ENCODE measurements around the gene SAFB. TPM values are rescaled to one million over a fixed set of nuclear protein-coding genes. Genes with fewer than 3 reads are reported as not detected.

SAFB gene
- total RNA-seq, 2 experiments from 2014 or later = 195 to 200 TPM

- POLR2A ChIA-PET = interaction anchor here (0.6 to 4.0 kb wide), 2 partner anchors 66 to 280 kb away, joined by 3 to 51 read pairs; partner anchors contain the start of genes RPL36 and VMAC
Measured at GRCh38 chr19:5624741-5625278, 1.9 kb downstream of the SAFB start.

GRCh38 chr19:5625641-5626040, 2.8 kb downstream of the SAFB start:
- Mint-ChIP-seq H3K27ac (peak overlapping the region; percentile 98), H3K27me3 (no peaks in the 10 kb centered on the region), H3K4me3 (peak overlapping the region; percentile 96), H3K4me1 (ENCODE audit: low read depth) (peaks cover 85% of the 10 kb centered on the region), H3K9me3 (no peaks in the 10 kb centered on the region), H3K36me3 (ENCODE audit: low read depth) (peaks cover 93% of the 10 kb centered on the region)
- Histone ChIP-seq H3K36me3 (ENCODE audit: insufficient read depth, low read length) (peaks cover 65% of the 10 kb centered on the region), H3K27ac (ENCODE audit: low read depth in 1 of 2, low read length in 2 of 2) (no peak overlapping the region), H3K27me3 (ENCODE audit: control insufficient read depth in 1 of 2, insufficient read depth in 2 of 2, low read length in 2 of 2) (no peaks in the 10 kb centered on the region), H3K4me3 (ENCODE audit: low read length) (no peak overlapping the region), H3K9me3 (ENCODE audit: control insufficient read depth in 1 of 2, insufficient read depth in 1 of 2, low read length in 2 of 2) (no peaks in the 10 kb centered on the region), H3K4me1 (ENCODE audit: insufficient read depth, low read length) (peaks cover 83% of the 10 kb centered on the region)
- no peak for ATAC-seq (ENCODE audit: poor library complexity)
- no peak for DNase-seq
- intact Hi-C loops (cut with DNase I, micrococcal nuclease) = loop anchor here in 1 of 2 experiments (2.0 to 10.0 kb wide), 2 partner anchors 53 to 1221 kb away; partner anchors contain the start of genes CHAF1A and SH3GL1
- ChIA-PET CTCF (no interaction called here), POLR2A (interaction anchor here (1.4 kb wide), 1 partner anchor 64 kb away, joined by 3 read pairs; the partner anchor contains the start of gene RPL36)
- no peak for TF ChIP-seq CTCF (IDR thresholded peaks at IDR 0.05)

More at GRCh38 chr19:5624741-5625278, 1.9 kb downstream of the SAFB start:
- Histone ChIP-seq H3K4me3 (ENCODE audit: low read length) (peak overlapping the region; percentile 85), H3K9me3 (ENCODE audit: control insufficient read depth in 1 of 2, insufficient read depth in 1 of 2, low read length in 2 of 2) (no peaks in the 10 kb centered on the region), H3K4me1 (ENCODE audit: insufficient read depth, low read length) (peaks cover 78% of the 10 kb centered on the region), H3K36me3 (ENCODE audit: insufficient read depth, low read length) (peaks cover 66% of the 10 kb centered on the region), H3K27ac (ENCODE audit: low read depth in 1 of 2, low read length in 2 of 2) (peak overlapping the region; percentile 10 to 90), H3K27me3 (ENCODE audit: control insufficient read depth in 1 of 2, insufficient read depth in 2 of 2, low read length in 2 of 2) (no peaks in the 10 kb centered on the region)
- DNase-seq (peak in 1 of 14 experiments; percentile 22), ATAC-seq (ENCODE audit: poor library complexity) (no peak)
- Mint-ChIP-seq H3K9me3 (no peaks in the 10 kb centered on the region), H3K4me1 (ENCODE audit: low read depth) (peaks cover 88% of the 10 kb centered on the region), H3K27ac (peak overlapping the region; percentile 98), H3K4me3 (peak overlapping the region; percentile 96), H3K27me3 (no peaks in the 10 kb centered on the region), H3K36me3 (ENCODE audit: low read depth) (peaks cover 95% of the 10 kb centered on the region)
- intact Hi-C loops (cut with DNase I, micrococcal nuclease) = loop anchor here (2.0 to 10.0 kb wide), 3 partner anchors 54 to 1220 kb away; partner anchors contain the start of genes CHAF1A (in 1 of the 2), DUS3L (in 1 of the 2) and SH3GL1 (in 1 of the 2)
- no peak for TF ChIP-seq CTCF (IDR thresholded peaks at IDR 0.05)
- CTCF ChIA-PET = interaction anchor here (0.7 kb wide), 1 partner anchor 89 kb away, joined by 3 read pairs; no protein-coding TSS in a partner anchor

- H3K9me3 ChIP-seq (ENCODE audit: control insufficient read depth in 1 of 2, insufficient read depth in 1 of 2, low read length in 2 of 2) = no peaks in the 10 kb centered on the region
- intact Hi-C loops (cut with DNase I, micrococcal nuclease) = loop anchor here in 1 of 2 experiments (10.0 kb wide), 1 partner anchor 1223 kb away; the partner anchor contains the start of genes CHAF1A and SH3GL1
- no peaks in the 10 kb centered on the region for H3K27me3 Mint-ChIP-seq
- H3K4me3 Mint-ChIP-seq = peak overlapping the region; percentile 77
- H3K36me3 Mint-ChIP-seq (ENCODE audit: low read depth) = peaks cover 94% of the 10 kb centered on the region
- peaks cover 66% of the 10 kb centered on the region for H3K36me3 ChIP-seq (ENCODE audit: insufficient read depth, low read length)
- peak overlapping the region; percentile 48 for H3K27ac Mint-ChIP-seq
- H3K9me3 Mint-ChIP-seq = no peaks in the 10 kb centered on the region
- peaks cover 82% of the 10 kb centered on the region for H3K4me1 ChIP-seq (ENCODE audit: insufficient read depth, low read length)
- H3K4me3 ChIP-seq (ENCODE audit: low read length) = no peak overlapping the region
- ATAC-seq (ENCODE audit: poor library complexity) (no peak), DNase-seq (peak in 4 of 14 experiments; percentile 30 to 73 (median 53))
- CTCF ChIA-PET = no interaction called here
- no peak for TF ChIP-seq CTCF (IDR thresholded peaks at IDR 0.05)
- no peaks in the 10 kb centered on the region for H3K27me3 ChIP-seq (ENCODE audit: control insufficient read depth in 1 of 2, insufficient read depth in 2 of 2, low read length in 2 of 2)
- H3K4me1 Mint-ChIP-seq (ENCODE audit: low read depth) = peaks cover 92% of the 10 kb centered on the region
- no peak overlapping the region for H3K27ac ChIP-seq (ENCODE audit: low read depth in 1 of 2, low read length in 2 of 2)
- POLR2A ChIA-PET = interaction anchor here (1.3 kb wide), 1 partner anchor 93 kb away, joined by 3 read pairs; the partner anchor contains the start of genes CATSPERD and LONP1
Measured at GRCh38 chr19:5627395-5627904, 4.6 kb downstream of the SAFB start.
